K562 (cell line): ENCODE data around the gene EDDM3A.

Source experiments
- FOXK2 ChIP-seq, 2 experiments: fragments of 450-650 bp; IDR thresholded peaks in 1 of 2; conservative IDR thresholded peaks in 1 of 2; 2 replicates each; pipeline ENCODE4 v1.6.1; 2016; ENCODE audit warnings: low read depth in 2 of 2, mild to moderate bottlenecking in 1 of 2
- JUND ChIP-seq, 2 experiments: IDR thresholded peaks; 2 replicates in 1 of 2; 3 replicates in 1 of 2; pipeline ENCODE4 v1.6.1; 2011; ENCODE audit warnings: borderline replicate concordance in 2 of 2, low read depth in 2 of 2, low read length in 2 of 2, improper control_type of control experiment in 1 of 2, missing biosample characterization in 1 of 2, missing genetic modification characterization in 1 of 2, missing genetic modification reagents in 1 of 2
- KLF16 ChIP-seq: IDR thresholded peaks from 2 replicates; pipeline ENCODE4 v1.6.1; 2016; ENCODE audit warnings: antibody characterized with exemption
- PHF8 ChIP-seq: fragments of 200-600 bp; sonication (generic); IDR thresholded peaks from 2 replicates; pipeline ENCODE4 v1.6.1; 2012; ENCODE audit warnings: mixed run types, mild to moderate bottlenecking, inconsistent platforms, low read length, moderate library complexity, borderline replicate concordance
- RAD21 ChIP-seq, 2 experiments: fragments of 250-450 bp in 1 of 2; fragments of 450-650 bp in 1 of 2; sonication (Bioruptor Pico) in 1 of 2; formaldehyde crosslinking in 1 of 2; IDR thresholded peaks in 1 of 2; conservative IDR thresholded peaks in 1 of 2; 2 replicates each; pipeline versions ENCODE4 v1.4.0 to v1.8.0; 2020 to 2022; ENCODE audit warnings: mild to moderate bottlenecking in 2 of 2, moderate library complexity in 1 of 2
- RNF219 ChIP-seq: fragments of 250-450 bp; sonication (Bioruptor Pico); IDR thresholded peaks from 2 replicates; pipeline ENCODE4 v1.5.0; 2022; ENCODE audit warnings: mild to moderate bottlenecking
- SIN3A ChIP-seq, 2 experiments: fragments of 150-350 bp in 1 of 2; IDR thresholded peaks; 2 replicates each; pipeline ENCODE4 v1.6.1; 2011 to 2016; ENCODE audit warnings: borderline replicate concordance in 2 of 2, low read depth in 2 of 2, low read length in 2 of 2, mild to moderate bottlenecking in 2 of 2, moderate library complexity in 2 of 2; ENCODE audit not compliant: control insufficient read depth in 1 of 2
- SMC3 ChIP-seq: conservative IDR thresholded peaks from 2 replicates; pipeline ENCODE4 v1.6.1; 2011; ENCODE audit warnings: low read depth, low read length, improper control_type of control experiment; ENCODE audit not compliant: insufficient read depth
- SRF ChIP-seq, 2 experiments: fragments of 250-450, 450-650 bp in 1 of 2; sonication (Bioruptor Pico) in 1 of 2; sonication (generic) in 1 of 2; formaldehyde crosslinking; IDR thresholded peaks; 2 replicates each; pipeline versions ENCODE4 v1.5.0 to v1.5.1; 2020 to 2022; ENCODE audit warnings: mild to moderate bottlenecking in 1 of 2, missing genetic modification reagents in 1 of 2
- ZBTB43 ChIP-seq: sonication (generic); formaldehyde crosslinking; IDR thresholded peaks from 2 replicates; pipeline ENCODE4 v1.8.0; 2023; ENCODE audit warnings: mild to moderate bottlenecking, missing genetic modification reagents
- TF ChIP-seq, protein P1 (sequence below): sonication (generic); formaldehyde crosslinking; IDR thresholded peaks from 2 replicates; pipeline ENCODE4 v1.8.1; 2022; ENCODE audit warnings: missing genetic modification reagents

DNA sequence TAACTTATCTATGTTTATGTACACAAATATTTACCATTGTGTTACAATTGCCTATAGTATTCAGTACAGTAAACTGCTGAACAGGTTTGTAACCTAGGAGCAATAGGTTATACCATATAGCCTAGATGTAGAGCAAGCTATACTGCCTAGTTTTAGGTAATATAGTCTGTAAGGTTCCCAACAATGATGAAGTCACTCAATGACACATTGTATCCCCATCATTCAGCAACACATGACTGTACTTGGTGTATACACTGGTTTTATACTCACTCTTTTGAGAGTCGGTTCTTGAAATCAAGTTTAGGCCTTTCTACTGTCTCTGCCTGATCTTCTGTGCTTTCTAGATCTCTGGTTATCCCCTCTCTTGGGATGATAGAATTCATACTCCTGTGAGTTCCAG lies 51.5 kb downstream of the EDDM3A start:
- TF ChIP-seq JUND (IDR thresholded peaks at IDR 0.05; ENCODE audit: borderline replicate concordance, low read depth, low read length): no peak
- TF ChIP-seq JUND (tag; IDR thresholded peaks at IDR 0.05; ENCODE audit: borderline replicate concordance, low read depth, low read length): no peak
- no peak for TF ChIP-seq FOXK2 (conservative IDR thresholded peaks at IDR 0.05 in 1 of 2, IDR thresholded peaks at IDR 0.05 in 1 of 2; ENCODE audit: low read depth in 2 of 2)
- TF ChIP-seq PHF8: no peak
- TF ChIP-seq SIN3A (IDR thresholded peaks at IDR 0.05; ENCODE audit: borderline replicate concordance in 2 of 2, control insufficient read depth in 1 of 2, low read depth in 2 of 2, low read length in 2 of 2): no peak
- TF ChIP-seq RAD21 (CRISPR knock-in tag; conservative IDR thresholded peaks at IDR 0.05 in 1 of 2, IDR thresholded peaks at IDR 0.05 in 1 of 2): no peak
- TF ChIP-seq SMC3: no peak
- TF ChIP-seq, protein P1, sequence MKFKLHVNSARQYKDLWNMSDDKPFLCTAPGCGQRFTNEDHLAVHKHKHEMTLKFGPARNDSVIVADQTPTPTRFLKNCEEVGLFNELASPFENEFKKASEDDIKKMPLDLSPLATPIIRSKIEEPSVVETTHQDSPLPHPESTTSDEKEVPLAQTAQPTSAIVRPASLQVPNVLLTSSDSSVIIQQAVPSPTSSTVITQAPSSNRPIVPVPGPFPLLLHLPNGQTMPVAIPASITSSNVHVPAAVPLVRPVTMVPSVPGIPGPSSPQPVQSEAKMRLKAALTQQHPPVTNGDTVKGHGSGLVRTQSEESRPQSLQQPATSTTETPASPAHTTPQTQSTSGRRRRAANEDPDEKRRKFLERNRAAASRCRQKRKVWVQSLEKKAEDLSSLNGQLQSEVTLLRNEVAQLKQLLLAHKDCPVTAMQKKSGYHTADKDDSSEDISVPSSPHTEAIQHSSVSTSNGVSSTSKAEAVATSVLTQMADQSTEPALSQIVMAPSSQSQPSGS (CRISPR knock-in tag): no peak
- TF ChIP-seq KLF16: no peak
- no peak for TF ChIP-seq RNF219
- no peak for TF ChIP-seq ZBTB43 (CRISPR knock-in tag)
- TF ChIP-seq SRF (CRISPR knock-in tag; IDR thresholded peaks at IDR 0.05): no peak
